ENCODE results near the gene ARHGAP26. TPM values are rescaled to one million over a fixed set of nuclear protein-coding genes. Genes with fewer than 3 reads are reported as not detected.

Gene ARHGAP26
- total RNA-seq, 1 donor from 2014 or later: 14.1 TPM

DNA sequence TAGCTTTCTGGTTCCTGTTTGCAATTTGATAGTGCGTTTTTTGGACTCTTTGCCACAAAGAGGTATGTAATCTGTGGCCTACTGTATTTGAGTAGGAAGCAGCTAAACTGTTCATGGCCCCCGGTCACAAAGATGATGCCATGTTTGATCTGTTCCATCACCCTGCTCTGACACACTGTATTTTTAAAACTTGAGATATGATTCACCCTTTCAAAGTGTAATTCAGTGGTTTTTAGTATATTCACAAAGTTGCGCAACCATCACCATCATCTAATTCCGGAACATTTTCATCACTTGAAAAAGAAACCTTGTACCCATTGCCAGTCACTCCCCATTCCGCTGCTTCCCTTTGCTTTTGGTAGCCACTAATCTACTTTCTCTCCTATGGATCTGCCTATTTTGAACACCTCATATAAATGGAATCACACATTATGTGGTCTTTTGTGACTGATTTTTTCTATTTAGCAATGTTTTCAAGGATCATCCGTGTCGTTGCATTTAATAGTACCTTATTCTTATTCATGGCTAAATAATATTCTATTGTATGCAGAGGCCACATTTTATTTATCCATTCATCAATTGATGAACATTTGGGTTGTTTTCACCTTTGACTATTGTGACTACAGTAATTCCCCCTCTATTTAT lies 491.7 kb downstream of the ARHGAP26 start:
- Mint-ChIP-seq H3K4me3 (ENCODE audit: unreplicated experiment) (no peak overlapping the region), H3K36me3 (ENCODE audit: unreplicated experiment) (peaks cover 2% of the 10 kb centered on the region)
- no peak for DNase-seq (ENCODE audit: extremely low spot score, unreplicated experiment)

DNA sequence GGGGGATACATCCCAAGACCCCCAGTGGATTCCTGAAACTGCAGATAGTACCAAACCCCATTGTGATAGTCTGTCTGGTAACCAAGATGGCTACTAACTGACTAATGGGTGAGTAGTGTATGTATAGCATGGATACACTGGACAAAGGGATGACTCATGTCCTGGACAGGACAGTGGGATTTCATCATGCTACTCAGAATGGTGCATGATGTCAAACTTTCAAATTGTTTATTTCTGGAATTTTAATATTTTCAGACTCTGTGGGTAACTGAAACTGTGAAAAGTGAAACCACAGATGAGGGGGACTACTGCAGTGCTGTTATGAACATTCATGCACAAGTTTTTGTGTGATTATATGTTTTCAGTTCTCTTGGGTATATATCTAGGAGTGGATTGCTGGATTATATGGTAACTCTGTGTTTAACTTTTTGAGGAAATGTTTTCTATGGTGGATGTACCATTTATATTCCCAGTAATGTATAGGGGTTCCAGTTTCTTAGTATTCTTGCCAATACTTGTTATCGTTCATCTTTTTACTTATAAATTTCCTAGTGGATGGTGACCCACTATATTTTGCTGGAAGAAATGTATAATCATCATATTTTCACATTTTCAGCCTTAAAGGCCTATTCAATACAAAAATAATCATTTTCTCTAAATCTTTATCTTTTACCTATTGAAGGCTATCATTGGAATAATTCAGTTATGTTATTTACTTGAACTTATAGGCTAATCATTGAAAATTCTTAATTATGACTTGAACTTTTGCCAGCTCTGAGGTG lies 492.4 kb downstream of the ARHGAP26 start:
- no peak overlapping the region for H3K4me3 Mint-ChIP-seq (ENCODE audit: unreplicated experiment)
- no peaks in the 10 kb centered on the region for H3K27me3 Mint-ChIP-seq (ENCODE audit: unreplicated experiment)
- TF ChIP-seq, protein P1, sequence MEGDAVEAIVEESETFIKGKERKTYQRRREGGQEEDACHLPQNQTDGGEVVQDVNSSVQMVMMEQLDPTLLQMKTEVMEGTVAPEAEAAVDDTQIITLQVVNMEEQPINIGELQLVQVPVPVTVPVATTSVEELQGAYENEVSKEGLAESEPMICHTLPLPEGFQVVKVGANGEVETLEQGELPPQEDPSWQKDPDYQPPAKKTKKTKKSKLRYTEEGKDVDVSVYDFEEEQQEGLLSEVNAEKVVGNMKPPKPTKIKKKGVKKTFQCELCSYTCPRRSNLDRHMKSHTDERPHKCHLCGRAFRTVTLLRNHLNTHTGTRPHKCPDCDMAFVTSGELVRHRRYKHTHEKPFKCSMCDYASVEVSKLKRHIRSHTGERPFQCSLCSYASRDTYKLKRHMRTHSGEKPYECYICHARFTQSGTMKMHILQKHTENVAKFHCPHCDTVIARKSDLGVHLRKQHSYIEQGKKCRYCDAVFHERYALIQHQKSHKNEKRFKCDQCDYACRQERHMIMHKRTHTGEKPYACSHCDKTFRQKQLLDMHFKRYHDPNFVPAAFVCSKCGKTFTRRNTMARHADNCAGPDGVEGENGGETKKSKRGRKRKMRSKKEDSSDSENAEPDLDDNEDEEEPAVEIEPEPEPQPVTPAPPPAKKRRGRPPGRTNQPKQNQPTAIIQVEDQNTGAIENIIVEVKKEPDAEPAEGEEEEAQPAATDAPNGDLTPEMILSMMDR (IDR thresholded peaks at IDR 0.05): no peak
- peaks cover 24% of the 10 kb centered on the region for H3K9me3 Mint-ChIP-seq (ENCODE audit: unreplicated experiment)
- H3K4me1 Mint-ChIP-seq (ENCODE audit: unreplicated experiment): peaks cover 7% of the 10 kb centered on the region
- peak overlapping the region; percentile 74 for H3K27ac Mint-ChIP-seq (ENCODE audit: unreplicated experiment)
- H3K36me3 Mint-ChIP-seq (ENCODE audit: unreplicated experiment): peaks cover 2% of the 10 kb centered on the region
- DNase-seq (ENCODE audit: extremely low spot score, unreplicated experiment): no peak

More for the DNA sequence above, 491.7 kb downstream of the ARHGAP26 start:
- H3K27ac Mint-ChIP-seq (ENCODE audit: unreplicated experiment): peak overlapping the region; percentile 74
- H3K9me3 Mint-ChIP-seq (ENCODE audit: unreplicated experiment): peaks cover 17% of the 10 kb centered on the region
- H3K4me1 Mint-ChIP-seq (ENCODE audit: unreplicated experiment): peaks cover 7% of the 10 kb centered on the region
- H3K27me3 Mint-ChIP-seq (ENCODE audit: unreplicated experiment): no peaks in the 10 kb centered on the region
- TF ChIP-seq, protein P1 (IDR thresholded peaks at IDR 0.05): no peak

DNA sequence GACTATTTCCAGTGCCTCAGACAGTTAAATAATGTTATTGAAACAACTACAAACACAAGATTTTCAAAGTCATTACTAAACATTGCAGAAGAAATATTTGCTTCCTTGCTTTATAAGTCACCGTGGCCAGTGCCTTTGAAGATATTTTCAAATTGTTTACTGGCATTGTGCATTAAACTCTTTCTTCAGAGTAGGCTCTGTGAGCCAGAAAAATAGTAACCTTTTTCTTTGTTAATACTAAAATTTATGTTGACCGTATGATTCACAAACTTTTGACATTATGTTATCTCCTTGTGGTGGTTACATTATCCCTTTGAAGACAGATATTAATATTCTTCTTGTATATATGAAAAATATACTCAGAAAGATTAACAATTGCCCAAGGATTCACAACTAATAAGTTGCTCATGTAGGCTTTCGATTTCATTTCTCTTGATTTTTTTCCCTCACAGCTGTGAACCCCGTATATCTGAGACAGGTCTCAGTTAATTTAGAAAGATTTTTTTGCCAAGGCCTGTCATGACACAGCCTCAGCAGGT lies 493.2 kb downstream of the ARHGAP26 start:
- Mint-ChIP-seq H3K4me1 (ENCODE audit: unreplicated experiment) (peaks cover 7% of the 10 kb centered on the region), H3K4me3 (ENCODE audit: unreplicated experiment) (no peak overlapping the region), H3K9me3 (ENCODE audit: unreplicated experiment) (peaks cover 32% of the 10 kb centered on the region), H3K36me3 (ENCODE audit: unreplicated experiment) (peaks cover 2% of the 10 kb centered on the region), H3K27me3 (ENCODE audit: unreplicated experiment) (no peaks in the 10 kb centered on the region), H3K27ac (ENCODE audit: unreplicated experiment) (no peak overlapping the region)
- TF ChIP-seq, protein P1 (IDR thresholded peaks at IDR 0.05): no peak
- DNase-seq (ENCODE audit: extremely low spot score, unreplicated experiment): no peak

DNA sequence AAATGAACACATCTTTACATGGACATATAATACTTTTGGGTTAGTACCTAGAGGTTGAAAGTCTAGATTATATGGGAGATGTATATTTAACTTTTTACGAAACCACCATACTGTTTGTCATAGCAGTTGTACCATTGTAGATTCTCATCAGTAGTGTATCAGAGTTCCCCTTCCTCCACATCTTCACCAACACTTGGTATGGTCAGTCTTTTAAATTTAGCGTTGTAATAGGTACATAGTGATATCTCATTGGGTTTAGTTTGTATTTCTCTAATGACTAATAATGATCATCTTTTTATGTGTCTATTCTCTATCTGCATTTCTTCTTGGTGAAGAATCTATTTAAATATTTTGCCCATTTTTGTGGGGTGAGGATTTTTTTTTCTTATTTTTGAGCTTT lies 495.8 kb downstream of the ARHGAP26 start:
- peaks cover 10% of the 10 kb centered on the region for H3K36me3 Mint-ChIP-seq (ENCODE audit: unreplicated experiment)
- TF ChIP-seq, protein P1 (IDR thresholded peaks at IDR 0.05): no peak
- H3K9me3 Mint-ChIP-seq (ENCODE audit: unreplicated experiment): peaks cover 50% of the 10 kb centered on the region
- DNase-seq (ENCODE audit: extremely low spot score, unreplicated experiment): no peak
- no peak overlapping the region for H3K27ac Mint-ChIP-seq (ENCODE audit: unreplicated experiment)
- peaks cover 7% of the 10 kb centered on the region for H3K4me1 Mint-ChIP-seq (ENCODE audit: unreplicated experiment)
- no peak overlapping the region for H3K4me3 Mint-ChIP-seq (ENCODE audit: unreplicated experiment)
- H3K27me3 Mint-ChIP-seq (ENCODE audit: unreplicated experiment): no peaks in the 10 kb centered on the region

- no peak overlapping the region for H3K4me3 Mint-ChIP-seq (ENCODE audit: unreplicated experiment)
Measured at GRCh38 chr5:143267186-143267585, 497.0 kb downstream of the ARHGAP26 start.

More at GRCh38 chr5:143267186-143267585, 497.0 kb downstream of the ARHGAP26 start:
- Mint-ChIP-seq H3K27ac (ENCODE audit: unreplicated experiment) (no peak overlapping the region), H3K9me3 (ENCODE audit: unreplicated experiment) (peaks cover 47% of the 10 kb centered on the region), H3K4me1 (ENCODE audit: unreplicated experiment) (peaks cover 5% of the 10 kb centered on the region), H3K36me3 (ENCODE audit: unreplicated experiment) (peaks cover 10% of the 10 kb centered on the region), H3K27me3 (ENCODE audit: unreplicated experiment) (no peaks in the 10 kb centered on the region)
- no peak for DNase-seq (ENCODE audit: extremely low spot score, unreplicated experiment)
- TF ChIP-seq, protein P1 (IDR thresholded peaks at IDR 0.05): no peak

Measured in osteocyte (in vitro differentiated cells).